Measurements from ENCODE around the gene TOMM70. TPM values are rescaled to one million over a fixed set of nuclear protein-coding genes. Genes with fewer than 3 reads are reported as not detected.
"Not testable (repeated sequence)": the region's sequence is repeated elsewhere in the genome, so short reads cannot be mapped to it uniquely, and the experiment has no call there.

TOMM70 gene
- total RNA-seq, 2 donors from 2014 or later, result 23.6 to 26.4 TPM

GRCh38 chr3:100340527-100340926 is 60.4 kb downstream of the TOMM70 start:
- no peak overlapping the region for H3K27ac Mint-ChIP-seq
- H3K4me1 Mint-ChIP-seq, result peaks cover 20% of the 10 kb centered on the region
- peaks cover 9% of the 10 kb centered on the region for H3K36me3 Mint-ChIP-seq (ENCODE audit: low read depth)

GRCh38 chr3:100339786-100340185 is 61.1 kb downstream of the TOMM70 start:
- H3K27me3 Mint-ChIP-seq, result no peaks in the 10 kb centered on the region
- ATAC-seq (no peak), DNase-seq (no peak)
- H3K27ac Mint-ChIP-seq, result no peak overlapping the region
- no peaks in the 10 kb centered on the region for H3K9me3 ChIP-seq (ENCODE audit: control insufficient read depth, low read length, poor library complexity, severe bottlenecking)
- peaks cover 24% of the 10 kb centered on the region for H3K4me1 Mint-ChIP-seq
- no peak overlapping the region for H3K4me3 Mint-ChIP-seq
- H3K36me3 Mint-ChIP-seq (ENCODE audit: low read depth), result peaks cover 7% of the 10 kb centered on the region

More at GRCh38 chr3:100340527-100340926, 60.4 kb downstream of the TOMM70 start:
- DNase-seq (no peak), ATAC-seq (no peak)
- Mint-ChIP-seq H3K4me3 (no peak overlapping the region), H3K27me3 (no peaks in the 10 kb centered on the region)
- no peaks in the 10 kb centered on the region for H3K9me3 ChIP-seq (ENCODE audit: control insufficient read depth, low read length, poor library complexity, severe bottlenecking)

- no peaks in the 10 kb centered on the region for H3K9me3 ChIP-seq (ENCODE audit: control insufficient read depth, low read length, poor library complexity, severe bottlenecking)
- Mint-ChIP-seq H3K36me3 (ENCODE audit: low read depth) (peaks cover 5% of the 10 kb centered on the region), H3K4me1 (peaks cover 21% of the 10 kb centered on the region), H3K27ac (no peak overlapping the region), H3K27me3 (no peaks in the 10 kb centered on the region), H3K4me3 (no peak overlapping the region)
- no peak for ATAC-seq
- DNase-seq, result no peak
Measured at GRCh38 chr3:100338911-100339310, 62.0 kb downstream of the TOMM70 start.

DNA sequence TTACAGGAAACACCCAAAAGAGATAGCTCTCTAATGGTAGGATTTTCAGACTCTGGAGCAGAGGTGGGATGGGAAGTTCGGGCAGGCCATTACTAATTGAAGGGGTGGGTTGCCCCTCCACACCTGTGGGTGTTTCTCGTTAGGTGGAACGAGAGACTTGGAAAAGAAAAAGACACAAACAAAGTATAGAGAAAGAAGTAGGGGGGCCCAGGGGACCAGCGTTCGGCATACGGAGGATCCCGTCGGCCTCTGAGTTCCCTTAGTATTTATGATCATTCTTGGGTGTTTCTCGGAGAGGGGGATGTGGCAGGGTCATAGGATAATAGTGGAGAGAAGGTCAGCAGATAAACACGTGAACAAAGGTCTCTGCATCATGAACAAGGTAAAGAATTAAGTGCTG is 64.7 kb downstream of the TOMM70 start:
- H3K27me3 Mint-ChIP-seq; ATAC-seq; DNase-seq; H3K9me3 ChIP-seq (ENCODE audit: control insufficient read depth, low read length, poor library complexity, severe bottlenecking); H3K36me3 Mint-ChIP-seq (ENCODE audit: low read depth): not testable (repeated sequence)
- peak overlapping the region; percentile 93 for H3K27ac Mint-ChIP-seq
- peak overlapping the region; percentile 31 for H3K4me3 Mint-ChIP-seq
- H3K4me1 Mint-ChIP-seq, result peaks cover 15% of the 10 kb centered on the region

GRCh38 chr3:100335434-100335833 is 65.5 kb downstream of the TOMM70 start:
- Mint-ChIP-seq H3K4me1 (peaks cover 16% of the 10 kb centered on the region), H3K36me3 (ENCODE audit: low read depth) (peaks cover 3% of the 10 kb centered on the region), H3K4me3 (peak overlapping the region; percentile 95), H3K27ac (peak overlapping the region; percentile 93), H3K27me3 (no peaks in the 10 kb centered on the region)
- DNase-seq (no peak), ATAC-seq (no peak)
- H3K9me3 ChIP-seq (ENCODE audit: control insufficient read depth, low read length, poor library complexity, severe bottlenecking), result no peaks in the 10 kb centered on the region

GRCh38 chr3:100334488-100335351 is 66.2 kb downstream of the TOMM70 start, which contains the start of gene NIT2:
Gene NIT2, plus strand, starts transcription at chr3:100334757. Its CDS starts 35 bp downstream, at chr3:100334792.
- ATAC-seq (peak; percentile 96), DNase-seq (peak; percentile 60 to 74 (median 72))
- Mint-ChIP-seq H3K36me3 (ENCODE audit: low read depth) (peaks cover 3% of the 10 kb centered on the region), H3K4me1 (peaks cover 17% of the 10 kb centered on the region), H3K4me3 (peak within 1 kb of the TSS; percentile 95), H3K27me3 (no peaks in the 10 kb centered on the region), H3K27ac (peak within 1 kb of the TSS; percentile 93)
- no peaks in the 10 kb centered on the region for H3K9me3 ChIP-seq (ENCODE audit: control insufficient read depth, low read length, poor library complexity, severe bottlenecking)

DNA sequence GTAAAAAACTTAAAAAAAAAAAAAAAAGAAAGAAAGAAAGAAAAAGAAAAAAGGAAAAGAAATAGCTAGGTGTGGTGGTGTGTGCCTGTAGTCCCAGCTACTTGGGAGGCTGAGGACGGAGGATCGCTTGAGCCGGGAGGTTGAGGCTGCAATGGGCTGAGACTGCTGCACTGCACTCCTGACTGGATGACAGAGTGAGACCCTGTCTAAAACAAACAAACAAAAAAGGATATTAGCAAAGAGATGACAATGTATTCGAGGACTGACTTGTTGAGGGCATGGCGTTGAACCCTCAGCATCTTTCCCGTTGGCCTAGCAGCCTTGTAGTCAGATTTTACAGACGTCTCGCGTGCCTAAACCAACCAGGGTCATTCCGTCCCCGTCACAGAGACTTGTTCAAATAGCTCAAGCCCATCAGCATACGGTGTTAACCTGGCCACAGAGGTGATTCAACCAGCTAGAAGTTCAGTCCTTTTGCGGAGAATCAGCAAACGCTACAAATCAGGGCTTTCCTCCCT is 66.9 kb downstream of the TOMM70 start:
- no peak for ATAC-seq
- no peaks in the 10 kb centered on the region for H3K9me3 ChIP-seq (ENCODE audit: control insufficient read depth, low read length, poor library complexity, severe bottlenecking)
- no peaks in the 10 kb centered on the region for H3K27me3 Mint-ChIP-seq
- H3K27ac Mint-ChIP-seq, result no peak overlapping the region
- H3K36me3 Mint-ChIP-seq (ENCODE audit: low read depth), result peaks cover 2% of the 10 kb centered on the region
- peaks cover 15% of the 10 kb centered on the region for H3K4me1 Mint-ChIP-seq
- H3K4me3 Mint-ChIP-seq, result peak overlapping the region; percentile 95
- DNase-seq, result no peak

GRCh38 chr3:100333051-100333450 is 67.8 kb downstream of the TOMM70 start:
- no peak for ATAC-seq
- no peaks in the 10 kb centered on the region for H3K9me3 ChIP-seq (ENCODE audit: control insufficient read depth, low read length, poor library complexity, severe bottlenecking)
- no peaks in the 10 kb centered on the region for H3K36me3 Mint-ChIP-seq (ENCODE audit: low read depth)
- no peak for DNase-seq
- H3K27ac Mint-ChIP-seq, result peak overlapping the region; percentile 47
- peaks cover 14% of the 10 kb centered on the region for H3K4me1 Mint-ChIP-seq
- no peak overlapping the region for H3K4me3 Mint-ChIP-seq
- no peaks in the 10 kb centered on the region for H3K27me3 Mint-ChIP-seq

DNA sequence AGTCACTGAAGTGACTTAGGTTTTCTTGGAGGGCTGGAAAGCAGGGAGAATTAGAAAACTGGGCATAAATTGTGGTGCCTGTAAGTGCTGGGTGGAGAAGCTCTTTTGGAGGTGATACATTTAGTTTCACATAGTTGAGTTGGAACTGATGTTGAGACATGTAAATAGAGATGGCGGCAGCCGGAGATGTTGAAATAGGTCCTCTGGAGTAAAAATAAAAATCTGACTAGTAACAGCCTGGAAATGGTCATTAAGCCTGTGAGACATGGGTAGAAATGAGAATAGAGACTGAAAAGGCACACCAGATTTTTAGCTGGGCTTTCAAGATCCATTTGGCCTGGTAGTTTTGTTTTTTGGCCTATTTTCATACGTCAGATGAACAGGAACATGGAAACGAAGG is 69.2 kb downstream of the TOMM70 start:
- ATAC-seq (no peak), DNase-seq (no peak)
- Mint-ChIP-seq H3K27me3 (no peaks in the 10 kb centered on the region), H3K36me3 (ENCODE audit: low read depth) (no peaks in the 10 kb centered on the region), H3K27ac (peak overlapping the region; percentile 77), H3K4me1 (peaks cover 14% of the 10 kb centered on the region), H3K4me3 (no peak overlapping the region)
- H3K9me3 ChIP-seq (ENCODE audit: control insufficient read depth, low read length, poor library complexity, severe bottlenecking), result no peaks in the 10 kb centered on the region

DNA sequence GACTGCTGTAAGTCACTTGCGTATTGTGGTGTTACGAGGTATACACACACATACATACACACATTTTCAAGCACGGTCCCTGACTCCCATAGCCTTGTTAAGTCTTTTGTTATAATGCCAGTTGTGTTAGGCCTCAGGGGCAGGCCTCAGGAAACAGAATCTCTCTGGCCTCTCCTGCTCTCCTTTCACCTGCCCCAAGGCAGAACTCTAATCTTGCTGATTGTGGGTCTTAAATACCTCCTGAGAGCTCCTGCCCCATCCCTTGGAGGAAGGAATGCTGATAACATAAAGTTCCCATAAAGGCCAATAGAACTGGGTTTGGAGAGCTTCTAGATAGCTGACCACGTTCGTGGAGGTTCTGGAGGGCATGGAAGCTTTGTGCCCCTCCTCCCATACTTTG is 70.2 kb downstream of the TOMM70 start:
- peaks cover 2% of the 10 kb centered on the region for H3K36me3 Mint-ChIP-seq (ENCODE audit: low read depth)
- H3K4me3 Mint-ChIP-seq, result peak overlapping the region; percentile 52
- H3K9me3 ChIP-seq (ENCODE audit: control insufficient read depth, low read length, poor library complexity, severe bottlenecking), result no peaks in the 10 kb centered on the region
- ATAC-seq (no peak), DNase-seq (no peak)
- no peak overlapping the region for H3K27ac Mint-ChIP-seq
- H3K27me3 Mint-ChIP-seq, result no peaks in the 10 kb centered on the region
- peaks cover 9% of the 10 kb centered on the region for H3K4me1 Mint-ChIP-seq

- Mint-ChIP-seq H3K4me3 (no peak overlapping the region), H3K27ac (no peak overlapping the region), H3K27me3 (no peaks in the 10 kb centered on the region), H3K36me3 (ENCODE audit: low read depth) (peaks cover 2% of the 10 kb centered on the region), H3K4me1 (peaks cover 5% of the 10 kb centered on the region)
- no peaks in the 10 kb centered on the region for H3K9me3 ChIP-seq (ENCODE audit: control insufficient read depth, low read length, poor library complexity, severe bottlenecking)
- ATAC-seq (no peak), DNase-seq (no peak)
Measured at GRCh38 chr3:100329800-100330489, 70.9 kb downstream of the TOMM70 start.

DNA sequence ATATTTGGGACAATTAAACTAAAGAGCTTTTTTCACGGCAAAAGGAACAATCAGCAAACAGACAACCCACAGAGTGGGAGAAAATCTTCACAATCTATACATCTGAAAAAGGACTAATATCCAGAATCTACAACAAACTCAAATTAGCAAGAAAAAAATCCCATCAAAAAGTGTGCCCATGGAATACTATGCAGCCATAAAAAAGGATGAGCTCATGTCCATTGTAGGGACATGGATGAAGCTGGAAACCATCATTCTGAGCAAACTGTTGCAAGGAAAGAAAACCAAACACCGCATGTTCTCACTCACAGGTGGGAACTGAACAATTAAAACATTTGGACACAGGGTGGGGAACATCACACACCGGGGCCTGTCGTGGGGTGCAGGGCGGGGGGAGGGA is 73.5 kb downstream of the TOMM70 start:
- not testable (repeated sequence) for H3K4me1 Mint-ChIP-seq; H3K9me3 ChIP-seq (ENCODE audit: control insufficient read depth, low read length, poor library complexity, severe bottlenecking); H3K27ac Mint-ChIP-seq; DNase-seq; H3K36me3 Mint-ChIP-seq (ENCODE audit: low read depth); H3K4me3 Mint-ChIP-seq; ATAC-seq; H3K27me3 Mint-ChIP-seq

DNA sequence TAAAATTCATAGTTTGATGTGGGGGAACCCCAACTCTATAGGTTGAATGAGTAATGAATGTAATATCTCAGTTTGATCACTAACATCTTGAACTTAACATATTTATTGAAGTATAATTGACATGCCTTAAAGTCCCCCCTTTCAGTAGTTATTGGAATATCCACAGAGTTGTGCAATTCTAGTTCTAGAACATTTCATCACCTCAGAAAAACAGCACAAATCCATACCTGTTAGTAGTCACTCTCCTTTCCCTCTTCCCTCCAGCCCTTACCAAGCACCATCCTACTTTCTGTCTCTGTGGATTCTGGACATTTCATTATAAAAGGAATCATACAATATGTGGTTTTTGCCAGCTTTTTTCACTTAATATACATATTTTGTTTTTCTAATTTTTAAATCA is 75.1 kb downstream of the TOMM70 start:
- H3K4me1 Mint-ChIP-seq, result peaks cover 5% of the 10 kb centered on the region
- no peak overlapping the region for H3K4me3 Mint-ChIP-seq
- DNase-seq (no peak), ATAC-seq (no peak)
- H3K27me3 Mint-ChIP-seq, result no peaks in the 10 kb centered on the region
- H3K36me3 Mint-ChIP-seq (ENCODE audit: low read depth), result peaks cover 2% of the 10 kb centered on the region
- no peak overlapping the region for H3K27ac Mint-ChIP-seq
- no peaks in the 10 kb centered on the region for H3K9me3 ChIP-seq (ENCODE audit: control insufficient read depth, low read length, poor library complexity, severe bottlenecking)

All from T-helper 17 cell (primary cell).